H1 (cell line): ENCODE measurements around the gene DDHD1. TPM values are rescaled to one million over a fixed set of nuclear protein-coding genes. Genes with fewer than 3 reads are reported as not detected.

Source experiments
- CBX8 ChIP-seq: fragments of 300-800, 300-1000 bp; sonication (generic); IDR thresholded peaks from 2 replicates; pipeline ENCODE4 v1.7.1; 2016; ENCODE audit warnings: low read depth, low read length, borderline replicate concordance
- SAP30 ChIP-seq: fragments of 300-600 bp; sonication (generic); IDR thresholded peaks from 2 replicates; pipeline ENCODE4 v1.7.1; 2012; ENCODE audit warnings: low read length, moderate library complexity, mild to moderate bottlenecking, inconsistent platforms; ENCODE audit not compliant: insufficient read depth, insufficient replicate concordance
- SIX5 ChIP-seq: IDR thresholded peaks from 2 replicates; pipeline ENCODE4 v1.6.1; 2011; ENCODE audit warnings: mild to moderate bottlenecking, low read depth, low read length
- SRF ChIP-seq: IDR thresholded peaks from 2 replicates; pipeline ENCODE4 v1.6.1; 2011; ENCODE audit warnings: mild to moderate bottlenecking, low read depth, low read length, moderate library complexity
- polyA plus RNA-seq, 7 experiments: library from polyadenylated mRNA; depleted of rRNA in 3 of 7; stranded (reverse) in 5 of 7; unstranded in 2 of 7; fragments of >200 nt in 5 of 7; fragments of 200-250 nt in 2 of 7; gene quantifications; 1 replicate in 5 of 7; 2 replicates in 1 of 7; 4 replicates in 1 of 7; pipeline versions ENCODE4 v1.2.1 to v1.2.3, GENCODE V29; 2011 to 2013; ENCODE audit warnings: missing spikeins in 2 of 7, mixed read lengths in 2 of 7
- total RNA-seq: library from RNA; stranded (reverse); fragmentation: NEBNext Ultra II Directional; extraction: Animal tissue kit (Norgen Biotek cat#: 25700); gene quantifications from 2 replicates; pipeline ENCODE4 v1.2.1, GENCODE V29; 2021

DDHD1 gene
- total and polyA plus RNA-seq, 2 of the 8 experiments (the other 6 are each of a cell fraction or from before 2014, with no cell fraction given): 3.6 to 16.0 TPM

DNA sequence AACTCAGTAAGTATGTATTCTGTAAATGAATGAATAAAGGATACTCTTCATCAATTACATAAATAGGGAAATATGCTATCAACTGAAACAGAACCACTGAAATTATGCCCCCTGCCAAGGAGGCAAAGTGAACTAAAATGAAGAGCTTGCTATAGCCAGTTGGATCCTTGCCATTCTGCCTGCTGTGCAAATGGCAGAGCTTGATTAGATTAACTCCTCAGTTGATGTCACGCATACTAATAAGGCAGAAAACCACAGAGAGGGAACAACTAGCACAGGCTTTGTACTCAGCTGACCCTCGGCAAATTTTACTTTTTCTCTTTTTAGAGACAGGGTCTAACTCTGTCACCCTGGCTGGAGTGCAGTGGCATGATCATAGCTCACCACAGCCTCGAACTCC lies 165.6 kb downstream of the DDHD1 start (continued):
- TF ChIP-seq SRF (no peak), SIX5 (no peak), CBX8 (no peak), SAP30 (no peak)
